ENCODE measurements around the gene SYT7. TPM values are rescaled to one million over a fixed set of nuclear protein-coding genes. Genes with fewer than 3 reads are reported as not detected.

Gene SYT7
- total and polyA plus RNA-seq, 10 of the 15 experiments (the other 5 are each of a cell fraction or from before 2014, with no cell fraction given) = not detected

DNA sequence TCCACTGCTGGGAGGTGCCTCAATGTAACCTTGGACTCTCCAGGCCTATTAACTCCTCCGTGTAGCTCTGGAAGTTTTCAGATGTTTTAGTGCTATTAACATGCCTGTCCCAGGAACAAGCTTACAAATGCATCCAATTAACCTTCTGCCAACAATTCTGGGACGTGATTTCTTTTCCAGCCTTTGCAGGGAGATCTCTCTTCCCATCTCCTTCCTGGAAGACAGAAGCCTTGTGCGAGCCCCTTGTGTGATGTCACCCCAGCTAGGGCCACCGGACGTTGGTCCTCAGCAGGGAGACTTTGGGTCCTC, 47.7 kb upstream of the SYT7 start:
- in situ Hi-C loops (cut with MboI) (no loop called here), intact Hi-C loops (cut with micrococcal nuclease; ENCODE audit: unreplicated experiment) (no loop called here)
- WGBS (ENCODE audit: insufficient coverage, insufficient replicate concordance, low lambda C conversion rate, missing lambda C conversion rate) = 50% methylated on average over 5 of the region's 5 CpGs
- Histone ChIP-seq H2AFZ (ENCODE audit: control insufficient read depth, low read depth, low read length) (no peak overlapping the region), H3K4me1 (ENCODE audit: control insufficient read depth, insufficient read depth, low read length) (no peaks in the 10 kb centered on the region), H3K9me3 (replicated peaks; ENCODE audit: control insufficient read depth, insufficient read depth, low read length) (no peaks in the 10 kb centered on the region), H3K27ac (ENCODE audit: control insufficient read depth, insufficient read depth) (no peak overlapping the region), H4K20me1 (ENCODE audit: control insufficient read depth, insufficient read depth) (no peaks in the 10 kb centered on the region), H3K36me3 (ENCODE audit: control insufficient read depth in 2 of 2, insufficient read depth in 2 of 2, low read length in 1 of 2) (no peaks in the 10 kb centered on the region), H3K27me3 (replicated peaks in 1 of 2; ENCODE audit: control insufficient read depth in 2 of 2, insufficient read depth in 2 of 2, low read length in 1 of 2) (peaks cover 0 to 2% of the 10 kb centered on the region in 2 experiments; a peak in 2 of 4 replicates), H3K79me2 (ENCODE audit: control insufficient read depth, insufficient read depth, low read length) (no peaks in the 10 kb centered on the region), H3K4me2 (ENCODE audit: control insufficient read depth, insufficient read depth) (no peak overlapping the region), H3K4me3 (no peak overlapping the region), H3K9ac (ENCODE audit: control insufficient read depth, insufficient read depth, low read length) (no peak overlapping the region)
- ChIA-PET POLR2A (no interaction called here), RAD21 (ENCODE audit: unreplicated experiment) (no interaction called here), SMC1A (ENCODE audit: uncharacterized antibody, unreplicated experiment) (no interaction called here), CTCF (interaction anchor here (1.0 to 2.3 kb wide), 2 partner anchors 10 to 16 kb away, joined by 3 to 6 read pairs; no protein-coding TSS in a partner anchor)
- ATAC-seq (no peak), FAIRE-seq (no peak), DNase-seq (ENCODE audit: low read depth, low spot score) (no peak)
- no TSS peak for BruUV-seq (replicated peaks)
- no peak for TF ChIP-seq ZZZ3 (IDR thresholded peaks at IDR 0.05; ENCODE audit: control insufficient read depth, insufficient read length, low read depth)
- TF ChIP-seq NR2F1 (conservative IDR thresholded peaks at IDR 0.05) = no peak
- TF ChIP-seq STAT1 (conservative IDR thresholded peaks at IDR 0.05) = no peak
- TF ChIP-seq MTA2 (IDR thresholded peaks at IDR 0.05; ENCODE audit: low read depth) = no peak
- TF ChIP-seq TARDBP (IDR thresholded peaks at IDR 0.05; ENCODE audit: borderline replicate concordance) = no peak
- TF ChIP-seq CHD1 (IDR thresholded peaks at IDR 0.05; ENCODE audit: low read depth, low read length) = no peak
- TF ChIP-seq ZNF622 (IDR thresholded peaks at IDR 0.05) = no peak
- TF ChIP-seq, protein P1, sequence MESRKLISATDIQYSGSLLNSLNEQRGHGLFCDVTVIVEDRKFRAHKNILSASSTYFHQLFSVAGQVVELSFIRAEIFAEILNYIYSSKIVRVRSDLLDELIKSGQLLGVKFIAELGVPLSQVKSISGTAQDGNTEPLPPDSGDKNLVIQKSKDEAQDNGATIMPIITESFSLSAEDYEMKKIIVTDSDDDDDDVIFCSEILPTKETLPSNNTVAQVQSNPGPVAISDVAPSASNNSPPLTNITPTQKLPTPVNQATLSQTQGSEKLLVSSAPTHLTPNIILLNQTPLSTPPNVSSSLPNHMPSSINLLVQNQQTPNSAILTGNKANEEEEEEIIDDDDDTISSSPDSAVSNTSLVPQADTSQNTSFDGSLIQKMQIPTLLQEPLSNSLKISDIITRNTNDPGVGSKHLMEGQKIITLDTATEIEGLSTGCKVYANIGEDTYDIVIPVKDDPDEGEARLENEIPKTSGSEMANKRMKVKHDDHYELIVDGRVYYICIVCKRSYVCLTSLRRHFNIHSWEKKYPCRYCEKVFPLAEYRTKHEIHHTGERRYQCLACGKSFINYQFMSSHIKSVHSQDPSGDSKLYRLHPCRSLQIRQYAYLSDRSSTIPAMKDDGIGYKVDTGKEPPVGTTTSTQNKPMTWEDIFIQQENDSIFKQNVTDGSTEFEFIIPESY (IDR thresholded peaks at IDR 0.05) = no peak
- TF ChIP-seq, protein P2, sequence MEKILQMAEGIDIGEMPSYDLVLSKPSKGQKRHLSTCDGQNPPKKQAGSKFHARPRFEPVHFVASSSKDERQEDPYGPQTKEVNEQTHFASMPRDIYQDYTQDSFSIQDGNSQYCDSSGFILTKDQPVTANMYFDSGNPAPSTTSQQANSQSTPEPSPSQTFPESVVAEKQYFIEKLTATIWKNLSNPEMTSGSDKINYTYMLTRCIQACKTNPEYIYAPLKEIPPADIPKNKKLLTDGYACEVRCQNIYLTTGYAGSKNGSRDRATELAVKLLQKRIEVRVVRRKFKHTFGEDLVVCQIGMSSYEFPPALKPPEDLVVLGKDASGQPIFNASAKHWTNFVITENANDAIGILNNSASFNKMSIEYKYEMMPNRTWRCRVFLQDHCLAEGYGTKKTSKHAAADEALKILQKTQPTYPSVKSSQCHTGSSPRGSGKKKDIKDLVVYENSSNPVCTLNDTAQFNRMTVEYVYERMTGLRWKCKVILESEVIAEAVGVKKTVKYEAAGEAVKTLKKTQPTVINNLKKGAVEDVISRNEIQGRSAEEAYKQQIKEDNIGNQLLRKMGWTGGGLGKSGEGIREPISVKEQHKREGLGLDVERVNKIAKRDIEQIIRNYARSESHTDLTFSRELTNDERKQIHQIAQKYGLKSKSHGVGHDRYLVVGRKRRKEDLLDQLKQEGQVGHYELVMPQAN (conservative IDR thresholded peaks at IDR 0.05) = no peak
- no peak for TF ChIP-seq NFYA (IDR thresholded peaks at IDR 0.05; ENCODE audit: borderline replicate concordance, low read depth, low read length)
- TF ChIP-seq BCL11A (IDR thresholded peaks at IDR 0.05; ENCODE audit: low read depth, low read length) = no peak
- TF ChIP-seq HCFC1 (IDR thresholded peaks at IDR 0.05; ENCODE audit: low read length) = no peak
- no peak for TF ChIP-seq ZNF24 (IDR thresholded peaks at IDR 0.05)
- TF ChIP-seq CHD2 (IDR thresholded peaks at IDR 0.05; ENCODE audit: borderline replicate concordance, low read depth, low read length) = no peak
- TF ChIP-seq, protein P3, sequence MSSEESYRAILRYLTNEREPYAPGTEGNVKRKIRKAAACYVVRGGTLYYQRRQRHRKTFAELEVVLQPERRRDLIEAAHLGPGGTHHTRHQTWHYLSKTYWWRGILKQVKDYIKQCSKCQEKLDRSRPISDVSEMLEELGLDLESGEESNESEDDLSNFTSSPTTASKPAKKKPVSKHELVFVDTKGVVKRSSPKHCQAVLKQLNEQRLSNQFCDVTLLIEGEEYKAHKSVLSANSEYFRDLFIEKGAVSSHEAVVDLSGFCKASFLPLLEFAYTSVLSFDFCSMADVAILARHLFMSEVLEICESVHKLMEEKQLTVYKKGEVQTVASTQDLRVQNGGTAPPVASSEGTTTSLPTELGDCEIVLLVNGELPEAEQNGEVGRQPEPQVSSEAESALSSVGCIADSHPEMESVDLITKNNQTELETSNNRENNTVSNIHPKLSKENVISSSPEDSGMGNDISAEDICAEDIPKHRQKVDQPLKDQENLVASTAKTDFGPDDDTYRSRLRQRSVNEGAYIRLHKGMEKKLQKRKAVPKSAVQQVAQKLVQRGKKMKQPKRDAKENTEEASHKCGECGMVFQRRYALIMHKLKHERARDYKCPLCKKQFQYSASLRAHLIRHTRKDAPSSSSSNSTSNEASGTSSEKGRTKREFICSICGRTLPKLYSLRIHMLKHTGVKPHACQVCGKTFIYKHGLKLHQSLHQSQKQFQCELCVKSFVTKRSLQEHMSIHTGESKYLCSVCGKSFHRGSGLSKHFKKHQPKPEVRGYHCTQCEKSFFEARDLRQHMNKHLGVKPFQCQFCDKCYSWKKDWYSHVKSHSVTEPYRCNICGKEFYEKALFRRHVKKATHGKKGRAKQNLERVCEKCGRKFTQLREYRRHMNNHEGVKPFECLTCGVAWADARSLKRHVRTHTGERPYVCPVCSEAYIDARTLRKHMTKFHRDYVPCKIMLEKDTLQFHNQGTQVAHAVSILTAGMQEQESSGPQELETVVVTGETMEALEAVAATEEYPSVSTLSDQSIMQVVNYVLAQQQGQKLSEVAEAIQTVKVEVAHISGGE (CRISPR knock-in tag; IDR thresholded peaks at IDR 0.05) = no peak
- TF ChIP-seq WRNIP1 (IDR thresholded peaks at IDR 0.05; ENCODE audit: borderline replicate concordance, low read depth, low read length) = no peak
- TF ChIP-seq SMARCA5 (IDR thresholded peaks at IDR 0.05) = no peak

Data from GM12878 (cell line).